Activated T-helper 17 cell treated with anti-CD3 and anti-CD28 coated beads, Interleukin-2, amount 50 U/mL, for 72 hours (primary cell): ENCODE results near the gene TAS2R46. TPM values are rescaled to one million over a fixed set of nuclear protein-coding genes. Genes with fewer than 3 reads are reported as not detected.

Source experiments
- ATAC-seq: fragments of 150-1000 bp; cut with Tn5 transposase; replicated peaks from 2 replicates; pipeline ENCODE4 v1.10.0; 2021; ENCODE audit warnings: mild to moderate bottlenecking, moderate library complexity
- H3K27ac Mint-ChIP-seq: one replicate; pipeline ENCODE4 v1.8.0; 2022; ENCODE audit warnings: mixed read lengths
- H3K27me3 Mint-ChIP-seq: one replicate; pipeline ENCODE4 v1.8.0; 2022; ENCODE audit warnings: mixed read lengths
- H3K36me3 Mint-ChIP-seq: one replicate; pipeline ENCODE4 v1.8.0; 2022; ENCODE audit warnings: low read depth, mild to moderate bottlenecking, mixed read lengths
- H3K4me1 Mint-ChIP-seq: one replicate; pipeline ENCODE4 v1.8.0; 2022; ENCODE audit warnings: mixed read lengths
- H3K4me3 Mint-ChIP-seq: one replicate; pipeline ENCODE4 v1.8.0; 2022; ENCODE audit warnings: mild to moderate bottlenecking, mixed read lengths
- H3K9me3 Mint-ChIP-seq: one replicate; pipeline ENCODE4 v1.8.0; 2022; ENCODE audit warnings: mixed read lengths
- total RNA-seq, 2 donors: library from RNA; stranded (reverse); gene quantifications; one replicate each; pipeline ENCODE4 v1.2.3, GENCODE V29; 2022

TAS2R46 gene
- total RNA-seq, 2 donors from 2014 or later, result 1.8 to 3.1 TPM

DNA sequence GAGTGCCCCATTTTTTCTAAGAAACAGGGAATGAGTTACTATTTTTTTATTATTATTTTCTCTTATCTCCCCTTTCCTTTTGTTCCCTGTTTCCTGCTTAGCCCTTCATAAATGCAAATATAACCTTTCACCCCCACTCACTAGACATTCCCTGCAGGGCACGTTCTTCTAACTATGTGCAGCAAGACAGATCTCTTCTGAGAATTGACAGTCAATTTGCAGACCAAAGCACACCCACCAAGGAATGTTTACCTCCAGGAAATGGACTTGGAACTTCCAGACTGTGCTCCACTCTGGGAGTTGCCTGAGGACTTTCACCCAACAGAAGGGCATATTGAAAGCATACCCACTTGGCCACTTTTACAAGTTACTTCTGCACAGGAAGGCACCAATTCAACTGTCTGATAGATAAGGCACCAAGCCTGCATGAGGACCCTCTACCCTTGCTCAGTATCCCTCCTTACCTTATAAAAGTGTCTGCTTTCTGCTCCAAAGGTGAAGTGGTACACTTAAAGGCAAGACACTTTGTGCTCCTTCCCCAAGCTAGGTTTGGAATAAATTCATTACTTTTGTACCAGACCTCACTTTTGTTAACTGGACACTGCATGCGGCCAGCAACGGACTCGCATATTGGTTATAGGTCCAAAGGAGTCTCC is 46.2 kb downstream of the TAS2R46 start:
- ATAC-seq, result no peak
- Mint-ChIP-seq H3K4me3 (no peak overlapping the region), H3K36me3 (peaks cover 17% of the 10 kb centered on the region), H3K4me1 (peaks cover 3% of the 10 kb centered on the region), H3K9me3 (no peaks in the 10 kb centered on the region), H3K27me3 (no peaks in the 10 kb centered on the region), H3K27ac (no peak overlapping the region)

DNA sequence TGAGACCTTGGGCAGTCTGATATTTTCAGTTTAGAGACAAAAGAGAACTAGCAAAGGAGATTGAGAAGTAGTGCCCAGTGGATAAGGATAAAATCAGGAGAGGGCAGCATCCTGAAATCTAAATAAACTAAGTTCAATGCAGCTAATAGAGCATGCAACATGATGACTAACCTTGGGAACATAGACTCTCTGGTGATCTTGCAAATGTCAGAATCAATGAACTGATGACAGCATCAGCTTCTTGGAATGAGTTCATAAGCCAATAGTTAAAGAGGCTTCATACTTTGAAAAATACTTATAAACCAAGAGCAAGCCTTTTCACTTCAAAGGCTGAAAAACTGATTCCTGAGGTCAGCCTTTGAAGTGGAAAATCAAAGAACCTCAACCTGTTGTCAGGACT is 47.9 kb downstream of the TAS2R46 start:
- H3K9me3 Mint-ChIP-seq, result no peaks in the 10 kb centered on the region
- H3K4me3 Mint-ChIP-seq, result no peak overlapping the region
- peaks cover 3% of the 10 kb centered on the region for H3K4me1 Mint-ChIP-seq
- peaks cover 17% of the 10 kb centered on the region for H3K36me3 Mint-ChIP-seq
- peak; percentile 57 for ATAC-seq
- no peak overlapping the region for H3K27ac Mint-ChIP-seq
- H3K27me3 Mint-ChIP-seq, result no peaks in the 10 kb centered on the region

Other genes starting within 250 kb of the TAS2R46 start
- under 1 TPM; 0.48 to 0.69 TPM for gene TAS2R10, start 235.9 kb downstream of the TAS2R46 start, total RNA-seq
- 1 to 10 TPM; 2.4 to 3.6 TPM for gene PRR4, start 212.8 kb downstream of the TAS2R46 start, total RNA-seq
- 10 to 100 TPM; 18.8 to 24.3 TPM for gene PRH1, start 178.0 kb downstream of the TAS2R46 start, total RNA-seq
- gene TAS2R13, start 152.7 kb downstream of the TAS2R46 start, total RNA-seq, result 1 to 10 TPM; 1.2 to 2.1 TPM
- gene PRH2, start 133.1 kb downstream of the TAS2R46 start, total RNA-seq, result not detected
- gene TAS2R14, start 123.0 kb downstream of the TAS2R46 start, total RNA-seq, result 1 to 10 TPM; 2.4 to 3.7 TPM
- gene TAS2R50, start 75.4 kb downstream of the TAS2R46 start, total RNA-seq, result 1 to 10 TPM in 1 of 2 donors, under 1 TPM in 1; 0.84 to 1.7 TPM
- gene TAS2R20, start 64.0 kb downstream of the TAS2R46 start, total RNA-seq, result 1 to 10 TPM; 1.9 to 4.4 TPM
- gene TAS2R19, start 39.7 kb downstream of the TAS2R46 start, total RNA-seq, result 1 to 10 TPM; 3.9 to 6.5 TPM
- gene TAS2R31, start 30.9 kb downstream of the TAS2R46 start, total RNA-seq, result 1 to 10 TPM; 2.1 to 8.0 TPM
- gene TAS2R43, start 30.0 kb upstream of the TAS2R46 start, total RNA-seq, result 1 to 10 TPM; 1.9 TPM
- 1 to 10 TPM; 4.0 to 6.0 TPM for gene TAS2R30, start 72.3 kb upstream of the TAS2R46 start, total RNA-seq
- 1 to 10 TPM; 8.2 to 9.7 TPM for gene SMIM10L1, start 108.9 kb upstream of the TAS2R46 start, total RNA-seq
- gene TAS2R42, start 124.6 kb upstream of the TAS2R46 start, total RNA-seq, result not detected
- not detected for gene PRB3, start 207.4 kb upstream of the TAS2R46 start, total RNA-seq
- not detected for gene PRB4, start 248.1 kb upstream of the TAS2R46 start, total RNA-seq